GM12864 (cell line): Measurements from ENCODE around the gene CLECL1.
"Not testable (repeated sequence)": the region's sequence is repeated elsewhere in the genome, so short reads cannot be mapped to it uniquely, and the experiment has no call there.

Experiments used
- DNase-seq: peaks from one replicate; pipeline ENCODE4 v3.0.0-alpha.2; 2011; ENCODE audit warnings: low read depth
- H3K4me3 ChIP-seq: 2 replicates; pipeline ENCODE4 v1.5.1; 2011; ENCODE audit warnings: mild to moderate bottlenecking, low read depth, low read length, control low read depth
- TF ChIP-seq, protein P1 (sequence below): IDR thresholded peaks from 2 replicates; pipeline ENCODE4 v1.5.1; 2011; ENCODE audit warnings: low read depth, mild to moderate bottlenecking, moderate library complexity, low read length, control low read depth, inconsistent platforms; ENCODE audit errors: missing control alignments

Gene CLECL1

DNA sequence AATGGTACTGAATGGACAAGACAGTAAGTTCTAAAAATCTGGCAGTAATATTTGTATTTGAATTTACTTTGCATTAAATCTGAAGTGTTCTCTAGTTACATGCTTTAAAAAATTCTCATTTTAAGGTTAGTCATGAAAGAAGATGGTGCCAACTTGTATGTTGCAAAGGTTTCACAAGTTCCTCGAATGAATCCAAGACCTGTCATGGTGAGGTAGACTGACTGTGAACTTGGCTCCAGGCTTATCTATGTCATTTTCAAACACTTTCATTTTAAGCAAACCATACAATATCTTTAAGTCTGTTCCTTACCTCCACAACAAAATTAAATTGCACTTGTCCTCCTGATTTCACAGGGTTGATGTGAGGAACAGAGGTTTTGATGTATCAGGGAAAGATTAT lies 40.0 kb downstream of the CLECL1 start:
- TF ChIP-seq, protein P1, sequence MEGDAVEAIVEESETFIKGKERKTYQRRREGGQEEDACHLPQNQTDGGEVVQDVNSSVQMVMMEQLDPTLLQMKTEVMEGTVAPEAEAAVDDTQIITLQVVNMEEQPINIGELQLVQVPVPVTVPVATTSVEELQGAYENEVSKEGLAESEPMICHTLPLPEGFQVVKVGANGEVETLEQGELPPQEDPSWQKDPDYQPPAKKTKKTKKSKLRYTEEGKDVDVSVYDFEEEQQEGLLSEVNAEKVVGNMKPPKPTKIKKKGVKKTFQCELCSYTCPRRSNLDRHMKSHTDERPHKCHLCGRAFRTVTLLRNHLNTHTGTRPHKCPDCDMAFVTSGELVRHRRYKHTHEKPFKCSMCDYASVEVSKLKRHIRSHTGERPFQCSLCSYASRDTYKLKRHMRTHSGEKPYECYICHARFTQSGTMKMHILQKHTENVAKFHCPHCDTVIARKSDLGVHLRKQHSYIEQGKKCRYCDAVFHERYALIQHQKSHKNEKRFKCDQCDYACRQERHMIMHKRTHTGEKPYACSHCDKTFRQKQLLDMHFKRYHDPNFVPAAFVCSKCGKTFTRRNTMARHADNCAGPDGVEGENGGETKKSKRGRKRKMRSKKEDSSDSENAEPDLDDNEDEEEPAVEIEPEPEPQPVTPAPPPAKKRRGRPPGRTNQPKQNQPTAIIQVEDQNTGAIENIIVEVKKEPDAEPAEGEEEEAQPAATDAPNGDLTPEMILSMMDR = no peak
- H3K4me3 ChIP-seq = no peak overlapping the region
- DNase-seq = no peak

DNA sequence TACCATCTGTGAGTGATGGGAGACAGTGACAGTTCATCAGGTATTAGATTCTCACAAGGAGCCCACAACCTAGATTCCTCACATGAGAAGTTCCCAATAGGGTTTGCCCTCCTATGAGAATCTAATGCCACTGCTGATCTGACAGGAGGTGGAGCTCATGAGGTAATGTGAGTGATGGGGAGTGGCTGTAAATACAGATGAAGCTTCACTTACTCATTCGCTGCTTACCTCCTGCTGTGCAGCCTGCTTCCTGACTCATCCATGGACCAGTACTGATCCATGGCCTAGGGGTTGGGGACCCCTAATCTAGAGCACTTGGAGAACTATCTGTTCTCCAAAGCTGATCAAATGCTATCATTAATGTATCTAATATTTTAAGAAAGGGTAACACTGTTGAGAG lies 45.7 kb downstream of the CLECL1 start:
- TF ChIP-seq, protein P1 = no peak

DNA sequence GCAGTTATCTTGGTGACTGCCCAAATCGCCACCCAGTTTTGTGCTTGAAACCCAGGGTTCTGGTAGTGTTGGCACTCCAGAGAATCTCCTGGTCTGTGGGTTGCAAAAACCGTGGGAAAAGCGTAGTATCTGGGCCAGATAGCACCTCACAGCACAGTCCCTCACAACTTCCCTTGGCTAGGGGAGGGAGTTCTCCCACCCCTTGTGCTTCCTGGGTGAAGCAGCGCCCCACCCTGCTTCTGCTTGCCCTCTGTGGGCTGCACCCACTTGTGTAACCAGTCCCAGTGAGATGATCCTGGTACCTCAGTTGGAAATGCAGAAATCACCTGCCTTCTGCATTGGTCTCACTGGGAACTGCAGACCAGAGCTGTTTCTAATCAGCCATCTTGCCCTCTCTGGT lies 47.0 kb downstream of the CLECL1 start:
- no peak for DNase-seq
- TF ChIP-seq, protein P1 = no peak

More for the DNA sequence above, 45.7 kb downstream of the CLECL1 start:
- no peak for DNase-seq
- no peak overlapping the region for H3K4me3 ChIP-seq

DNA sequence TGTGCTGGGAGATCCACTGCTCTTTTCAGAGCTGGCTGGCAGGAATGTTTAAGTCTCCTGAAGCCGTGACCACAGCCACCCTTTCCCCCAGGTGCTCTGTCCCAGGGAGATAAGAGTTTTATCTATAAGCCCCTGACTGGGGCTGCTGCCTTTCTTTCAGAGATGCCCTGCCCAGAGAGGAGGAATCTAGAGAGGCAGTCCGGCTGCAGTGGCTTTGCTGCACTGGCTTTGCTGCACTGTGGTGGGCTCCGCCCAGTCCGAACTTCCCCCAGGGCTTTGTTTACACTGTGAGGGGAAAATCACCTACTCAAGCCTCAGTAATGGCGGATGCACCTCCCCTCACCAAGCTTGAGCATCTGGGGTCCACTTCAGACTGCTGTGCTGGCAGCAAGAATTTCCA lies 47.5 kb downstream of the CLECL1 start:
- DNase-seq, H3K4me3 ChIP-seq: not testable (repeated sequence)

More for the DNA sequence above, 47.0 kb downstream of the CLECL1 start:
- no peak overlapping the region for H3K4me3 ChIP-seq

DNA sequence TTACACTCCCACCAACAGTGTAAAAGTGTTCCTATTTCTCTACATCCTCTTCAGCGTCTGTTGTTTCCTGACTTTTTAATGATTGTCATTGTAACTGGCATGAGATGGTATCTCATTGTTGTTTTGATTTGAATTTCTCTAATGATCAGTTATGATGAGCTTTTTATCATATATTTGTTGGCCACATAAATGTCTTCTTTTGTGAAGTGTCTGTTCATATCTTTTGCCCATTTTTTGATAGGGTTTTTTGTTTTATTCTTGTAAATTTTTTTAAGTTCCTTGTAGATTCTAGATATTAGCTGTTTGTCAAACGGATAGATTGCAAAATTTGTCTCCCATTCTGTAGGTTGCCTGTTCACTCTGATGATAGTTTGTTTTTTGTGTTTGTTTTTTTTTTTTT lies 49.9 kb downstream of the CLECL1 start:
- not testable (repeated sequence) for H3K4me3 ChIP-seq, DNase-seq

DNA sequence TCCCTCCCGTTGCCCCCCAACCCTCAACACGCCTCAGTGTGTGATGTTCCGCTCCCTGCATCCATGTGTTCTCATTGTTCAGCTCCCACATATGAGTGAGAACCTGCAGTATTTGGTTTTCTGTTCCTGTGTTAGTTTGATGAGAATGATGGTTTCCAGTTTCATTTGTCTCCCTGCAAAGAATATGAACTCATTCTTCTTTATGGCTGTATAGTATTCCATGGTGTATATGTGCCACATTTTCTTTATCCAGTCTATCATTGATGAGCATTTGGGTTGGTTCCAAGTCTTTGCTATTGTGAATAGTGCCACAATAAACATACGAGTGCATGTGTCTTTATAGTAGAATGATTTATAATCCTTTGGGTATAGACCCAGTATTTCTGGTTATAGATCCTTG lies 50.4 kb downstream of the CLECL1 start:
- not testable (repeated sequence) for H3K4me3 ChIP-seq

DNA sequence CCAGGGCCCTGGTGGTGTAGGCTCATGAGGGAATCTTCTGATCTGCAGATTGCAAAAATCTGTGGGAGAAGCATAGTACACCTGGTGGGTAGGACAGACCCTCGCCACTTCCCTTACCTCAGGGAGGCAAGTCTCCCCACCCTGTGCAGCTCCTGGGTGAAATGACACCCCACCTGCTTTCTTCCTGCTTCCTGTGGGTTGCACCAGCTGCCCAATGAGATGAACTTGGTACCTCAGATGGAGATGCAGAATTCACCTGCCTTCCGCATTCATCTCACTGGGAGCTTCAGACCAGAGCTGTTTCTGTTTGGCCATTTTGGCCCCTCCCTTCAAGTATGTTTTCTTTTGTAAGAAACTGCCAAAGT lies 58.7 kb downstream of the CLECL1 start:
- TF ChIP-seq, protein P1 = no peak
- peak; percentile 38 for DNase-seq

More for the DNA sequence above, 50.4 kb downstream of the CLECL1 start:
- not testable (repeated sequence) for DNase-seq

DNA sequence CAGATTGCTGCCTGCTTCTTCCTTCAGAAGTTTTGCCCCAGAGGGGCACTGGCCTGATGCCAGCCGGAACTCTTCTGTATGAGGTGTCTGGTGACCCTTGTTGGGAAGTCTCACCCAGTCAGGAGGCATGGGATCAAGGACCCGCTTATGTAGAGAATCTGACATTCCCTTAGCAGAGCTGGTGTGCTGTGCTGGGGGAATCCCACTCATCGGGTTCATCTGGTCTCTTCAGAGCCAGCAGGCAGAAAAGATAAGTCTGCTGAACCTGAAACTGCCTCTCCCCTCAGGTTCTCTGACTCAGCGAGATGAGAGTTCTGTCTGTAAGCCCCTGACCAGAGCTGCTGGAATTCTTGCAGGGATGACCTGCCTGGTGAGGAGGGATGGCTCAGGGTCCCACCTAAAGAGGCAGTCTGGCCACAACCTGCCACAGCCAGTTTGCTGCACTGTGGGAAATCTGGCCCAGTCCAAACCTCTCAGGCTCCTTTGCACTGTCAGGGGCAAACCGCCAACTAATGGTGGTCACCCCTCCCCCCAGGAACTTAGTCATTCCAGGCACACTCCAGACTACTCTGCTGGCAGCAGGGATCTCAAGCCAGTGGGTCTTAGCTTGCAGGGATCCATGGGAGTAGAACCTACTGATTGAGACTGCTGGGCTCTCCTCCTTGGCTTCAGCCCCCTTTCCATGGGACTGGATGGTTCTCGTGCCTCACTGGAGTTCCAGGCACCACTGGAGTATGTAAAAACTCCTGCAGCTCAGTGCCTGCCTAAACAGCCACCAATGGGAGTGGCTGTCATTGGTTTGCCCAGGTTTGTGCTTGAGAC lies 59.3 kb downstream of the CLECL1 start:
- DNase-seq = no peak
- H3K4me3 ChIP-seq = peak overlapping the region; percentile 64

More for the DNA sequence above, 58.7 kb downstream of the CLECL1 start:
- peak overlapping the region; percentile 64; the same call in 1 of the 2 replicates for H3K4me3 ChIP-seq

More for the DNA sequence above, 59.3 kb downstream of the CLECL1 start:
- TF ChIP-seq, protein P1 = no peak
